HG03378 (cell line): ENCODE results near the gene ADRB2.
A peak's percentile ranks its signal among the peaks of the same experiment; 100 is the strongest.
"Not testable (repeated sequence)": the region's sequence is repeated elsewhere in the genome, so short reads cannot be mapped to it uniquely, and the experiment has no call there.

Source experiments
- ATAC-seq: cut with Tn5 transposase; IDR thresholded peaks from one replicate; pipeline ENCODE4 v1.9.1; 2021; ENCODE audit warnings: mild to moderate bottlenecking, moderate library complexity; ENCODE audit not compliant: unreplicated experiment

The ADRB2 gene

GRCh38 chr5:148853868-148854267 is 27.5 kb downstream of the ADRB2 start:
- peak; percentile 82 for ATAC-seq

- no peak for ATAC-seq
Measured at GRCh38 chr5:148855249-148856008, 29.0 kb downstream of the ADRB2 start.

- ATAC-seq = no peak
Measured at GRCh38 chr5:148856009-148856367, 29.6 kb downstream of the ADRB2 start.

DNA sequence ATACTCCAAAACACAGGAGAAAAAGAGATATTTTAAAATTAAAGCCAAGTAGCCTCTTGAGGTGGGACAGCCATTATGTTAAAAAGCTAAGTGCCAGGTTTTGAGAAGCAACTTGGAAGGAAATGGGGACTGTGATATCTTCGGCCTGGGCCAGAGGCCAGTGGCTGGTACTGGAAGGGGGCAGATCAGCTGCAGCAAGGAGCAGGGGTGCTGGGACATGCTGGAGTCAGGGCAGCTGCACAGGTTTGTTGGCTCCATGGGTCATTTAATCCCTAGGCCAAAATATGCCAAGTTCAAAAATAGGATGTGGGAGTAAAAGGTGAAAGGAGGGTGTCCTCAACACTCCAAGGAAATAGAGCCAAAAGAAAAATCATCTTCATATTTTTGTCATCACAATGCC is 30.0 kb downstream of the ADRB2 start:
- no peak for ATAC-seq

GRCh38 chr5:148857474-148857873 is 31.1 kb downstream of the ADRB2 start:
- ATAC-seq = no peak

DNA sequence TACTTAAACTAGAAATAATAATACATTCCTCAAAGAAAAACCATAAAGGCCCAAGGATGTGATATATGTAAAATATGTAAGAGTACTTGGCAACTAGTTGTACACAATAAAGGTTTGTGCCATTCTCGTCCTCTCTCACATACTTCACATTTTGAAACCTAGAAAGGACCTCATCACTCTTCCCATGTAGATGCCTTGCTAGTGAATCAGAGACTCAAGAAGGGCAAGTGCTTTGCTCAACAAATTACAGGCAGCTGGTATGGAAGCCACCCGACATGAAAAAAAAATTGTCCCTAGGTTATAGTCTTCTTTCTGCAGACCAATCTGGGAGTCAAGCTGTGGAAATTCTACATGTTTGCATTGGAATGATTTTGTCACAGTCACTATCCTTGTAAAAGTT is 31.7 kb downstream of the ADRB2 start:
- ATAC-seq = no peak

DNA sequence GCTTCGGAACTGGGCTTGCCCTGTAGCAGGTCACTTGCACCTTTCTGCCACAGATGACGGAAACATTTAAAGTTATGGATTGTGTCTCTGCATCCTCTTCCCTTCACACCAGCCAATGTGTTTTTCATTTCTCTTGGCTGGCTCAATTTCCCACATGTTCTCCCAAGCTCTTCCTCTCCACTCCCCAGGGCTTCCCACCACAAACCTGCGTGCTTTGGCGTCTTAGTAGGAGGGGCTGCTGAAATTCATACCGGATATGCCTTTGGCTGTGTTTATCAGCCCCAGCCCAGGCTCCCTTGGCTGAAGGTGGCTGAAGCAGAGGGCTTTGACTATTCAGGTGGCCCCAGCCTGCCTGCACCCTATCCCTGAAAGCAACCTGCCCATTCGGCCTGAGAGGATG is 32.1 kb downstream of the ADRB2 start:
- no peak for ATAC-seq

DNA sequence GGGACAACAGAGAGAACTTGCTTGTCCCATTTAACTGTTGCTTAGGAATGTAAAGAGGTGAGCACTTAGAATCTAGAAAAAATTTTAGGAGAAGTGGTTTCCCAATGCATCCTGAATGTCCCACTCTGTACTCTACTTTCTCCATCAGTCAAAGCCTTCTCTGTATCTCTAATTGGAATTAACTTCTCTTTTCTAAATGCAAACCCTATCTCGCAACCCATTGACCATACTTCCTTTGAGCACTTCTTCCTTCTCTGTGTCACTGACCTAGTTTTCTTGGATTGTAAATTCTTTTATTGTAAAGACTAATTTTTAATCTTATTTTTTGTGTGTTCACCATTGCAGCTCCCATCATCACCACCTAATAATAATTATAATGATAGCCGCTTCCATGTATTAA is 33.3 kb downstream of the ADRB2 start:
- ATAC-seq = no peak

DNA sequence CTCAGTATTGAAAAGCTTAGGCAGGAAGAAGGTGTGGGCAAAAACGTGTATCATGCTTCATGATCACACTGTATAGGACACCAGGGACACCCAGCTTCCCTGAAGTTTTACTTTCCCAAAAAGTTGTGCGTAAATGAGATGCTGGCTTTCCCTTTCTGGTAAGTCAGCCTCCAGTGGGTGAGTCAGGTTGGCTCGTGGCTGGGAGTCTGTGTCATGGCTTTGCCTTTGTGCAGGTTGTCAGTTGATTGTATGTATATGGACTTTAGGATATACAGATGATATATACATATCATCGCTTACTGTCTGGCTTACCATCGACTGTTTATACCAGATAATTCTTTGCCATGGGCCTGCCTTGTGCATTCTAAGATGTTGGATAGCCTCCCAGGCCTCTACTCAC is 34.2 kb downstream of the ADRB2 start:
- ATAC-seq = no peak

- ATAC-seq = no peak
Measured at GRCh38 chr5:148861088-148861487, 34.7 kb downstream of the ADRB2 start.

GRCh38 chr5:148861696-148862095 is 35.3 kb downstream of the ADRB2 start:
- no peak for ATAC-seq

DNA sequence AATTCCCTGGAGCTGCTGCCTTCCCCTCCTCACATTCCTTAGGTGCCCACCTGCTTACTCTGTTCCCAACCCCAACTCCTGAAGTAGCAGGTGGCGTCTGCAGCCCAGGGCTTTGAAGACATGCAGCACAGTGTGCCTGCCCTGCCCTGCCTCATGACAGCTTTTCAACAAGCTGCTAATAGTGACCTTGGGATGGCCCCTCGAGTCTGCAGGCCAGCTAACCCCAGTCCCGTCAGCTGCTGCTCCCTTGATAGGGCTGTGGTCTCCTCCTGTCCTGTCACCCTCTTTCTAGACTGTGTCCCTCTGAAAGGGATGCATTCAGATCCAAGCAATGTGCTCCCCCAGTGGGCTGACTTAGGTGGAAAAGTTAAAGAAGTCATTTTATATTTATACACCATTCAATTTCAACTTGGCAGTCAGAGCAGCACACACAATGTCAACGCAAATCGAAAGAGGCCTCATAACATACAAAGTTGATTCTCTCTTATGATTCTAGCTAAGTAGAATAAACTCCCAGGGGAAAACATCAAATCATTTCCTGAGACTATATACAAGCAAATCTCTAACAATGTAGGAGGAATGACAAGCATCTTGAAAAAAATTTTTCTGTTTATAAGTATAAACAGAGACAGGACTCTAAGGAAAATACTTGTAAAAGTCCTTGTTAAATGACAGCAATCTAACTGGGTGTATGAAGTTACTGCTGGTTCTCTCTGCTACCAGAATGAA is 37.9 kb downstream of the ADRB2 start:
- no peak for ATAC-seq

- no peak for ATAC-seq
Measured at GRCh38 chr5:148866024-148866423, 39.6 kb downstream of the ADRB2 start.

GRCh38 chr5:148873120-148873519 is 46.7 kb downstream of the ADRB2 start:
- no peak for ATAC-seq

DNA sequence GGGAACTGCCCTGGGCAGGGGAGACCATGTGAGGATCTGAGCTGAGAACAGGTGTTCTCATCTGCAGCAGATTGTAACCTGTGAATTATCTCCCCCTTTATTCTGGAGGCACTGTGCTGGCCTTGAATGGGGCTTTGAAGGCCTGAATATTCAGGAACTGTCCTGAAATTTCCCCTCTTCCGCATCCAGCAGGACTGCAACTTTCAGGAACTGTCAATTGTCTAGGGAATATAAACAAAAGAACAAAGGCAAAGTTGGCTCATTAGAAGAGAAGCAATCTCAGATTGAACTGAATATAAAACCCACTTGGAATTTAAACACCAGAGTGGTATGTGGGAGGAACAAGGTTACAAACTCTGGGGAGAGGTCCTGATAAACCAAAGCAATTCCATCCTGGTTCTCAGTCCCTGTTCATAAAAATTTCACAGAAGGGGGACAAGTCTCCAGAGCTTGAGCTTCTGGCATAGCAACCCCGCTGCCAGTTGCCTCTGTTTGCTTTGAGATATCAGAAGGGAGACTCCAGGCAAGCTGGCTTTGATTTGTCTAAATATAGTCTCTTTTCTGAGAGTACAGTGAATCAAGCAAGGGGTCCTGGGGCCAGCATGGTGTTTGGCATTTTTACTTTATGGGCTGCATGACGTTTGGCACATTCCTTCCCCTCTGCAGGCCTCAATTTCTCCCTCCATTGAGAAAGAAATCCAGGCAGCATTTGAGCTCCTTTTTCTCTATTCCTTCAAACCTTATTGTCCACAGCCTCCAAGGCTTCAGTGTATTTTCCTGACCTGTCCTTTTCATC is 47.5 kb downstream of the ADRB2 start:
- ATAC-seq = no peak

DNA sequence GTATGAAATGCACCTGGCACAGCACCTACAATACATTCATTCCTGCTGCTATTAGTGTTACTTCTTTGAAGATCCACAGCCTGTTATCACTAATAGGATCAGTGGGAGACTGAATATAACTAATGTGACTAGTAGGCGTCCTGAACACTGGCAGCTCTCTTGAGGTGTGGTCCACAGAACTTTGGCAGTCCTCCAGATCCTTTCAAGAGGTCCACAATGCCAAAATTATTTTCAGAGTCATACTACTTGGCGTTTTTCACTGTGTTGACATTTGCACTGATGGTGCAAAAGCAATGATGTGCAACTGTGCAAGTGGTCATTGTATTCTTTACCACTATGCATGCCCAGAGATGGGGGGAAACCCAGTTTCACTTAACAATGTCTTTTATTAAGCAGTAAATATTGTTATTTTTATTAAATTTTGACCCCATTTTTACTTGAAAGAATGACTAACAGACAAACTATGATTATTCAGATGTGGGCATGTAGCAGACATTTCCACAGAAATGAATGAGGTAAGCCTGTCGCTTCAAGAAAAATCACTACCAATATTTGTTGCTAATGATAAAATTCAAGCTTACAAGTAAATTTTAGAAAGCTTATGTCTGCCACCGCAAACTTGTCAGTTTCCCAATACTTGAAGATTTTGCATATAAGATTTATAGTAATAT is 48.9 kb downstream of the ADRB2 start:
- no peak for ATAC-seq

GRCh38 chr5:148877436-148877835 is 51.0 kb downstream of the ADRB2 start:
- not testable (repeated sequence) for ATAC-seq
